ENCODE data around the gene HEPACAM.

Gene HEPACAM

DNA sequence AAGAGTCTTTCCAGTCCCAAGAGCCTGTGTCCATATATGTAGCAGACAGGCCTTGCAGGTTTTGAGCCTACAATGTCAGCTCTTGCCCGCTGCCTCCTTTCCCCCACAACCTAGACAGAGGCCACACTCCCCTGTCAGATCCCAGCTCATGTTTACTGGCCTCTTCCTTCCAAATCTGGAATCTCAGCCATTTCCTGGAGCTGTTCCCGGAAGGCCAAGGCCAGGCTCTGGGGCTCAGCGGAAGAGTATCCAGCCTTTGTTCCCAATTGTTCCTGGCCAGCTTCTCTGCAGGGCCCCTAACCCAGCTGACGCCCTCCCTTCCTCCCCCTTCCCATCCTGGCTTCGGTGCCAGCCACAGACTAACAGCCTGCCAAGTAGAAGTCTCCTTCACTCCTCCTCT is 37.1 kb downstream of the HEPACAM start:
- peaks cover 7% of the 10 kb centered on the region; the same call in 1 of the 2 replicates for H3K4me1 ChIP-seq (ENCODE audit: insufficient read depth, low read length)
- no peak overlapping the region for H3K4me3 ChIP-seq (ENCODE audit: low read length)
- no peak overlapping the region for H3K27ac ChIP-seq (ENCODE audit: low read depth, low read length)
- WGBS, result 51% methylated on average over 5 of the region's 5 CpGs
- H3K27me3 ChIP-seq (ENCODE audit: insufficient read depth, low read length), result peaks cover 6% of the 10 kb centered on the region
- no peak overlapping the region for H3K9ac ChIP-seq (ENCODE audit: low read depth, low read length)
- H3K36me3 ChIP-seq (ENCODE audit: insufficient read depth, low read length), result no peaks in the 10 kb centered on the region
- no peaks in the 10 kb centered on the region for H3K9me3 ChIP-seq (ENCODE audit: insufficient read depth, low read depth, low read length)

- Histone ChIP-seq H3K9me3 (ENCODE audit: insufficient read depth, low read depth, low read length) (no peaks in the 10 kb centered on the region), H3K4me1 (ENCODE audit: insufficient read depth, low read length) (peaks cover 7% of the 10 kb centered on the region; the same call in 1 of the 2 replicates), H3K27me3 (ENCODE audit: insufficient read depth, low read length) (peaks cover 6% of the 10 kb centered on the region), H3K4me3 (ENCODE audit: low read length) (no peak overlapping the region), H3K36me3 (ENCODE audit: insufficient read depth, low read length) (no peaks in the 10 kb centered on the region), H3K27ac (ENCODE audit: low read depth, low read length) (no peak overlapping the region), H3K9ac (ENCODE audit: low read depth, low read length) (no peak overlapping the region)
- WGBS, result 89% methylated on average over 3 of the region's 3 CpGs
Measured at GRCh38 chr11:124898263-124898680, 37.6 kb downstream of the HEPACAM start.

GRCh38 chr11:124897674-124898262 is 38.1 kb downstream of the HEPACAM start, which contains the start of gene ROBO4:
Gene ROBO4, minus strand, starts transcription at chr11:124897865. Its CDS starts 70 bp downstream, at chr11:124897795.
- H3K27me3 ChIP-seq (ENCODE audit: insufficient read depth, low read length), result peaks cover 9% of the 10 kb centered on the region
- no peaks in the 10 kb centered on the region for H3K9me3 ChIP-seq (ENCODE audit: insufficient read depth, low read depth, low read length)
- H3K36me3 ChIP-seq (ENCODE audit: insufficient read depth, low read length), result no peaks in the 10 kb centered on the region
- no peak within 1 kb of the TSS for H3K9ac ChIP-seq (ENCODE audit: low read depth, low read length)
- WGBS, result 65% methylated on average over 12 of the region's 12 CpGs
- no peak within 1 kb of the TSS for H3K4me3 ChIP-seq (ENCODE audit: low read length)
- H3K4me1 ChIP-seq (ENCODE audit: insufficient read depth, low read length), result peaks cover 7% of the 10 kb centered on the region; the same call in 1 of the 2 replicates
- H3K27ac ChIP-seq (ENCODE audit: low read depth, low read length), result no peak within 1 kb of the TSS

- no peak overlapping the region for H3K9ac ChIP-seq (ENCODE audit: low read depth, low read length)
Measured at GRCh38 chr11:124896821-124897391, 38.9 kb downstream of the HEPACAM start.

GRCh38 chr11:124896071-124896750 is 39.6 kb downstream of the HEPACAM start:
- peaks cover 7% of the 10 kb centered on the region; the same call in 1 of the 2 replicates for H3K4me1 ChIP-seq (ENCODE audit: insufficient read depth, low read length)
- peaks cover 3% of the 10 kb centered on the region; the same call in 1 of the 2 replicates for H3K27me3 ChIP-seq (ENCODE audit: insufficient read depth, low read length)
- no peak overlapping the region for H3K9ac ChIP-seq (ENCODE audit: low read depth, low read length)
- no peak overlapping the region for H3K4me3 ChIP-seq (ENCODE audit: low read length)
- H3K36me3 ChIP-seq (ENCODE audit: insufficient read depth, low read length), result no peaks in the 10 kb centered on the region
- 88% methylated on average over 13 of the region's 16 CpGs for WGBS
- no peaks in the 10 kb centered on the region for H3K9me3 ChIP-seq (ENCODE audit: insufficient read depth, low read depth, low read length)
- no peak overlapping the region for H3K27ac ChIP-seq (ENCODE audit: low read depth, low read length)

More at GRCh38 chr11:124896821-124897391, 38.9 kb downstream of the HEPACAM start:
- WGBS, result 95% methylated on average over 9 of the region's 9 CpGs
- Histone ChIP-seq H3K4me3 (ENCODE audit: low read length) (no peak overlapping the region), H3K27me3 (ENCODE audit: insufficient read depth, low read length) (peaks cover 3% of the 10 kb centered on the region; the same call in 1 of the 2 replicates), H3K9me3 (ENCODE audit: insufficient read depth, low read depth, low read length) (no peaks in the 10 kb centered on the region), H3K4me1 (ENCODE audit: insufficient read depth, low read length) (peaks cover 7% of the 10 kb centered on the region; the same call in 1 of the 2 replicates), H3K36me3 (ENCODE audit: insufficient read depth, low read length) (no peaks in the 10 kb centered on the region), H3K27ac (ENCODE audit: low read depth, low read length) (no peak overlapping the region)

- no peak overlapping the region for H3K27ac ChIP-seq (ENCODE audit: low read depth, low read length)
- H3K36me3 ChIP-seq (ENCODE audit: insufficient read depth, low read length), result no peaks in the 10 kb centered on the region
- no peak overlapping the region for H3K4me3 ChIP-seq (ENCODE audit: low read length)
- H3K9me3 ChIP-seq (ENCODE audit: insufficient read depth, low read depth, low read length), result no peaks in the 10 kb centered on the region
- peaks cover 7% of the 10 kb centered on the region; the same call in 1 of the 2 replicates for H3K4me1 ChIP-seq (ENCODE audit: insufficient read depth, low read length)
- WGBS, result 92% methylated on average over 20 of the region's 20 CpGs
- no peak overlapping the region for H3K9ac ChIP-seq (ENCODE audit: low read depth, low read length)
- H3K27me3 ChIP-seq (ENCODE audit: insufficient read depth, low read length), result peaks cover 3% of the 10 kb centered on the region; the same call in 1 of the 2 replicates
Measured at GRCh38 chr11:124895471-124895971, 40.3 kb downstream of the HEPACAM start.

DNA sequence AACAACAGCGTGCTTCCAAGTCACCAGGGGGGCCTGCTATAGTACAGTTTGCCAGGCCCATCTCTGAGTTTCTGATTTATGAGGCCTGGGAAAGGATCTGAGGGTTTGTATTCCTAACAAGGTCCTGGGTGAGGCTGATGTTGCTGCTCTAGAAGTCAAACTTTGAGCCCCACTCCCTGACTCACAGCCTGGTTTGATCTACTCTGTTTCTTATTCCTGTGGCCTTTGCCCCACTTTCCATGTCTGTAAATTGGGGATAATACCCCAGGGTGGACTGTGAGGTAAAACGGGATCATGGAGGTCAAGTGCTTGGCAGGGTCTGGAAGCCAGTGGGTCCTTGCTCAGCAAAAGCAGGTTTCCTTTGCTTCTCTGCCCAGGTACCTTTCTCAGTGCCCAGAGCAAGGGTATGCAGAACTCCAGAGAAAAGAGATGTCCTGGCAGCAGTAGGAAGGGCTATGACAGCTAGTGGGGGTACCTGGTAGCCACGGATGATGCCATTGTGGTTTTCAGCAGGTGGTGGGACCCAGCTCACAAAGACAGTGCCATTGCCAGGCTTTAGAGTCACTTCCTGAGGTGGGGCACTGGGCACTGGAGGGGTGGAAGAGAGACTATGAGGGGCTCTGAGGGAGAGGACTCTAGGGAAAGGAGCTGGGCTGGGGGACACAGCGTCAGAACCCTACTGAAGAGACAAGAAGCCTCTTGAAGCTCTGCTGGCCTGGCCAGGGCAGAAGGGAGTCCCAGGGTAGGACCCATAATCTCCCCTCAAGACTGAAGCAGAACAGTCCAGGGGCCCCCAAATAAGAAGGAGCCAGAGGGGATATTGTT is 41.0 kb downstream of the HEPACAM start:
- Histone ChIP-seq H3K27ac (ENCODE audit: low read depth, low read length) (no peak overlapping the region), H3K9ac (ENCODE audit: low read depth, low read length) (no peak overlapping the region), H3K36me3 (ENCODE audit: insufficient read depth, low read length) (no peaks in the 10 kb centered on the region), H3K9me3 (ENCODE audit: insufficient read depth, low read depth, low read length) (no peaks in the 10 kb centered on the region), H3K4me1 (ENCODE audit: insufficient read depth, low read length) (peaks cover 7% of the 10 kb centered on the region; the same call in 1 of the 2 replicates), H3K4me3 (ENCODE audit: low read length) (no peak overlapping the region), H3K27me3 (ENCODE audit: insufficient read depth, low read length) (peaks cover 3% of the 10 kb centered on the region; the same call in 1 of the 2 replicates)
- WGBS, result 90% methylated on average over 4 of the region's 4 CpGs

DNA sequence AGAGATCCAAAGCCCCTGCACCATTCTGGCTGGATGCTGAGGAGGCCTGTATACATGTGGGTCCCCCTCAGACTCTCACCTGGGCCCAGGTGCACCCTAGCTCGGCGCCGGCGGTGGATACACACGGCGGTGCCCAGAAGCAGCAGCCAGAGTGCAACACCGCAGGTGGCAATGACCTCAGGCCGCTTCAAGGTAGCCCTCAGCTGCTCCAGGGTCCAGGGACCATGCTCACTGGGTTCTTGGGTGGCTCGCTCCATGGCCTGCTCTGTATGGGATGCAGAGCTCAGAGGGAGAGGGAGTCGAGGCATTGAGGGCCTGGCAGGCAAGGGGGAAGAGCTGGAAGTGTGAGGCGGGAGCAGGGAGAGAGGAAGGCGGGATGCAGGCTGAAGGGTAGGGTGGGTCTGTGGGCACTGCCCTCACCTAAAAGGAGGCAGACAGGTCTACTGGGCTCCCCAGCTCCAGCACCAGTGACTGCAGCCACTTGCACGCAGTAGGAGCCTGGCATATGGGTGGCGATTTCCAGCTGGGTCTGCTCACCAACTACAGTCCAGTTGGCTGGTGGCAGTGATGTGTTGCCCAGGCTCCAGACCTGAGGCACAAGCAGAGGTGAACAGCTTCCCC is 42.0 kb downstream of the HEPACAM start:
- no peak overlapping the region for H3K27ac ChIP-seq (ENCODE audit: low read depth, low read length)
- no peak overlapping the region for H3K9ac ChIP-seq (ENCODE audit: low read depth, low read length)
- peaks cover 6% of the 10 kb centered on the region; the same call in 1 of the 2 replicates for H3K4me1 ChIP-seq (ENCODE audit: insufficient read depth, low read length)
- no peaks in the 10 kb centered on the region for H3K9me3 ChIP-seq (ENCODE audit: insufficient read depth, low read depth, low read length)
- no peak overlapping the region for H3K4me3 ChIP-seq (ENCODE audit: low read length)
- H3K36me3 ChIP-seq (ENCODE audit: insufficient read depth, low read length), result no peaks in the 10 kb centered on the region
- 90% methylated on average over 14 of the region's 14 CpGs for WGBS
- H3K27me3 ChIP-seq (ENCODE audit: insufficient read depth, low read length), result peaks cover 7% of the 10 kb centered on the region

- Histone ChIP-seq H3K9ac (ENCODE audit: low read depth, low read length) (no peak overlapping the region), H3K36me3 (ENCODE audit: insufficient read depth, low read length) (no peaks in the 10 kb centered on the region), H3K4me3 (ENCODE audit: low read length) (no peak overlapping the region), H3K4me1 (ENCODE audit: insufficient read depth, low read length) (no peaks in the 10 kb centered on the region; the same call in 1 of the 2 replicates), H3K27me3 (ENCODE audit: insufficient read depth, low read length) (peaks cover 10% of the 10 kb centered on the region), H3K27ac (ENCODE audit: low read depth, low read length) (no peak overlapping the region), H3K9me3 (ENCODE audit: insufficient read depth, low read depth, low read length) (no peaks in the 10 kb centered on the region)
- 94% methylated on average over 9 of the region's 9 CpGs for WGBS
Measured at GRCh38 chr11:124892750-124893454, 42.9 kb downstream of the HEPACAM start.

DNA sequence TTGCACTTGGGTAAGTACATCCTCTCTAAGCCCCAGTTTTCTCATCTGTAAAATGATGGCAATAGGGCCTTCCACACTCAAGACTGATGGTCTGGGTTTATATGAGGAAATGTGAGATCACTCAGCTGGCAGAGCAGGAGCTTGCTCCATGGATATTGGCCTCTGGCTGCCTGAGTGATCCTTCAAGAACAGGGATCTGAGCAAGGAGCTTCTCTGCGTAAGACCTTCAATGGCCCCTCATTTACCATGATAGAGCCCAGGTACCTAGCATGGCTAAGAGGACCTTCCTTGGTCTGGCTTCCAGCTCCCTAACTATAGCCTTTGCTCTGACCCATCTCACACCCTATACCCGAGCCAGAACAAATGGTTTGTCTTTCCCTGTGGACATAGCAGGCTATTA is 43.7 kb downstream of the HEPACAM start:
- Histone ChIP-seq H3K9ac (ENCODE audit: low read depth, low read length) (no peak overlapping the region), H3K27me3 (ENCODE audit: insufficient read depth, low read length) (peaks cover 10% of the 10 kb centered on the region), H3K4me3 (ENCODE audit: low read length) (no peak overlapping the region), H3K9me3 (ENCODE audit: insufficient read depth, low read depth, low read length) (no peaks in the 10 kb centered on the region), H3K27ac (ENCODE audit: low read depth, low read length) (no peak overlapping the region), H3K4me1 (ENCODE audit: insufficient read depth, low read length) (no peaks in the 10 kb centered on the region), H3K36me3 (ENCODE audit: insufficient read depth, low read length) (no peaks in the 10 kb centered on the region)
- WGBS, result 89% methylated on average over 2 of the region's 2 CpGs
